ENCODE data around the gene YIPF1. TPM values are rescaled to one million over a fixed set of nuclear protein-coding genes. Genes with fewer than 3 reads are reported as not detected.

YIPF1 gene
- total RNA-seq, 6 experiments from 2014 or later, result 22.8 to 29.3 (median 26.8) TPM

- peaks cover 2% of the 10 kb centered on the region; the same call in 1 of the 2 replicates for H3K27me3 Mint-ChIP-seq (ENCODE audit: insufficient read depth)
- TF ChIP-seq CTCF (IDR thresholded peaks at IDR 0.05), result no peak
- peaks cover 42% of the 10 kb centered on the region for H3K4me1 Mint-ChIP-seq (ENCODE audit: low read depth)
- no peak overlapping the region for H3K4me3 Mint-ChIP-seq
- no peak overlapping the region for H3K27ac Mint-ChIP-seq
- DNase-seq, result no peak
- peaks cover 21% of the 10 kb centered on the region; the same call in 1 of the 2 replicates for H3K36me3 Mint-ChIP-seq (ENCODE audit: low read depth)
- H3K9me3 Mint-ChIP-seq, result no peaks in the 10 kb centered on the region
These were observed 85.4 kb downstream of the YIPF1 start for GRCh38 chr1:53804181-53804580.

Other genes with a start within 250 kb of the YIPF1 start
- gene GLIS1, start 150.6 kb downstream of the YIPF1 start, total RNA-seq (2021; fragmentation: NEBNext Ultra II Directional; extraction: Animal tissue kit (Norgen Biotek cat#: 25700)), result 1 to 10 TPM; 1.1 to 1.9 (median 1.2) TPM
- 10 to 100 TPM; 15.3 to 27.2 (median 22.7) TPM for gene NDC1, start 51.5 kb downstream of the YIPF1 start, total RNA-seq (2021; fragmentation: NEBNext Ultra II Directional; extraction: Animal tissue kit (Norgen Biotek cat#: 25700))
- gene DIO1, start 4.4 kb upstream of the YIPF1 start, total RNA-seq (2021; fragmentation: NEBNext Ultra II Directional; extraction: Animal tissue kit (Norgen Biotek cat#: 25700)), result not detected
- 10 to 100 TPM; 20.9 to 36.9 (median 35.1) TPM for gene IFT25, start 55.9 kb upstream of the YIPF1 start, total RNA-seq (2021; fragmentation: NEBNext Ultra II Directional; extraction: Animal tissue kit (Norgen Biotek cat#: 25700))
- 10 to 100 TPM; 36.3 to 44.2 (median 42.2) TPM for gene LRRC42, start 56.6 kb upstream of the YIPF1 start, total RNA-seq (2021; fragmentation: NEBNext Ultra II Directional; extraction: Animal tissue kit (Norgen Biotek cat#: 25700))
- gene LDLRAD1, start 128.4 kb upstream of the YIPF1 start, total RNA-seq (2021; fragmentation: NEBNext Ultra II Directional; extraction: Animal tissue kit (Norgen Biotek cat#: 25700)), result not detected
- 100 to 1,000 TPM; 282 to 460 (median 348) TPM for gene TMEM59, start 163.4 kb upstream of the YIPF1 start, total RNA-seq (2021; fragmentation: NEBNext Ultra II Directional; extraction: Animal tissue kit (Norgen Biotek cat#: 25700))
- 1 to 10 TPM; 4.2 to 5.5 (median 4.8) TPM for gene TCEANC2, start 163.8 kb upstream of the YIPF1 start, total RNA-seq (2021; fragmentation: NEBNext Ultra II Directional; extraction: Animal tissue kit (Norgen Biotek cat#: 25700))